BLaER1 (cell line): ENCODE data around the gene RMI2.

Experiments used
- H3K27ac ChIP-seq: shearing (Covaris generic); formaldehyde crosslinking; 2 replicates; pipeline ENCODE4 v1.8.1; 2022
- H3K27me3 ChIP-seq: shearing (Covaris generic); formaldehyde crosslinking; 2 replicates; pipeline ENCODE4 v1.8.1; 2022
- H3K36me3 ChIP-seq: shearing (Covaris generic); formaldehyde crosslinking; 2 replicates; pipeline ENCODE4 v1.8.1; 2022
- H3K4me1 ChIP-seq: shearing (Covaris generic); formaldehyde crosslinking; 2 replicates; pipeline ENCODE4 v1.8.1; 2022
- H3K4me2 ChIP-seq: shearing (Covaris generic); formaldehyde crosslinking; 2 replicates; pipeline ENCODE4 v1.8.1; 2022
- H3K4me3 ChIP-seq: shearing (Covaris generic); formaldehyde crosslinking; 2 replicates; pipeline ENCODE4 v1.8.1; 2022
- H3K9ac ChIP-seq: shearing (Covaris generic); formaldehyde crosslinking; 2 replicates; pipeline ENCODE4 v1.8.1; 2022
- H3K9me3 ChIP-seq: shearing (Covaris generic); formaldehyde crosslinking; 2 replicates; pipeline ENCODE4 v1.8.1; 2022
- H4K20me1 ChIP-seq: shearing (Covaris generic); formaldehyde crosslinking; 2 replicates; pipeline ENCODE4 v1.8.1; 2022
- Cebpa-rat ChIP-seq: shearing (Covaris generic); IDR thresholded peaks from 2 replicates; pipeline ENCODE4 v1.8.1; 2022

The RMI2 gene

DNA sequence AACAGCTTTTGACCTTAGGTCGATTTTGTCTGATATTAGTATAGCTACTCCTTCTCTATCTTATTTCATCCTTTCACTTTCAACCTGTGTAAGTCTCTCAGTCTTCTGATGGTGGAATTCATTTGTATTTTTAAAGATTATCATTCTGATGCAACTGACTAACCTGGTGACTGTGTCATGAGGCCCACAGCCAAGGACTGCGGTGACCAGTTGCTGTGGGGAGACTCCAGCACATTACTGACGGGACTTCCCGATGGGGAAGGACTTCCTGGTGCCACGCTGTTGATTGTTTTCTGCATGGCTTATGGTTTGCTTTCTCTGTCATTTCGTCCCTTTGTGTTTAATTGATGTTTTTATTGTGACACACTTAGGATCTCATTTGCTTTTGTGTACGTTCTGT, 34.2 kb downstream of the RMI2 start:
- Histone ChIP-seq H3K4me3 (no peak overlapping the region), H3K4me1 (0 out of 2 replicates have a peak, but pooled peaks cover 5% of the 10 kb centered on the region), H3K36me3 (no peaks in the 10 kb centered on the region; the same call in 1 of the 2 replicates), H3K9me3 (no peaks in the 10 kb centered on the region), H4K20me1 (no peaks in the 10 kb centered on the region), H3K9ac (no peak overlapping the region), H3K27me3 (no peaks in the 10 kb centered on the region), H3K4me2 (no peak overlapping the region), H3K27ac (no peak overlapping the region)
- no peak for TF ChIP-seq Cebpa-rat

DNA sequence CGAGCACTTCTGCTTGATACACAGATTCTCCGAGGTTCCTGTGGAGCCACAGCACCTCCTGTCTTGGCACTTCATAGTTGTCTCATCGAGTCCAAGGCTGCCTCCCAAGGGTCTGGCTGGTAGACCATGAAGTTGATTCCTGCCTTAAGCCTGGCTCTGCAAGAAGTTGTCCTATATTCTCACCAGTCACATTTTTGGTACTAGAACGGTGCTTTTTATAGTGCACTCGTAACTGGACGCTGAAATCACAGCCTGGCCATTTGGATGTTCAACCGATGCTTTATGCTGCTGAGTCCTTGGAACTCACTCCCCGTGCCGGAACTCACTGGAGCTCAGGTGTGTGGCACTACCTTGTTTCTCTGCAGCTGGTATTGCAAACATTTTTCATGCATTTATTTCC, 35.6 kb downstream of the RMI2 start:
- Histone ChIP-seq H3K27ac (no peak overlapping the region), H3K4me3 (no peak overlapping the region), H3K9me3 (no peaks in the 10 kb centered on the region), H3K27me3 (no peaks in the 10 kb centered on the region), H4K20me1 (no peaks in the 10 kb centered on the region), H3K4me2 (no peak overlapping the region), H3K36me3 (no peaks in the 10 kb centered on the region; the same call in 1 of the 2 replicates), H3K4me1 (0 out of 2 replicates have a peak, but pooled peaks cover 5% of the 10 kb centered on the region), H3K9ac (no peak overlapping the region)
- no peak for TF ChIP-seq Cebpa-rat

DNA sequence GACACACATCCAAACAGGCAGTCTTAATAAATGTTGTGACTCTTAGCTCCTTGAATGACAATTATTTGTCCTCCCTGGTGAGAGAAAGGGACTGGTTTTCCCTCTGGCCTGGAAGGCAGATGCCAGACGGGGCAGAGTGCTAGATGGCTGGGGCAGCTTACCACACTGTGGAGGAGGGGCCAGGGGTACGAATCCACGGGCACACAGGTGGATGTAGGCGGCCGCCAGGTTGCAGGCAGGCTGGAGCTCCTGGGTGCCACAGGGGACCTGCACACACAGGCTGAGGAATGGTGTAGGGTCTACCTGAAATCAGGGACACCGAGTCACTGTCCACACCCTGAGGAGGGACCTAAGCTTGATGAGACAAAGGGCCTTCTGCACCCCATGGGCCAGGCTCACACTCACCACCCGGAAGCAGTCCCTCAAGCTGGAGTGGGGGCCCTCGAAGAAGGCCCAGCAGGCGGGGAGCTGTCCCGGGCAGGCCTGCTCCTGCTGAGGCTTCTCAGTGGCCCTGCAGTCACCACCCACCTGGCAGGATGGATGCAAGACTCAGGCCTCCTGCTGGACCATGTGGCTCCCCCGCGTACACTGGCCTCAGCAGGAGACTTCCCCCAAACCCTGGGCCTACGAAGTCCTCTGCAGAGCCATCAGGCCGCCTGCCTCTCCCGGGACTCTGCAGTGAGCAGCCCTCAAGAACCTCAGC, 38.4 kb downstream of the RMI2 start:
- Histone ChIP-seq H3K27me3 (no peaks in the 10 kb centered on the region), H3K27ac (no peak overlapping the region), H3K36me3 (no peaks in the 10 kb centered on the region; the same call in 1 of the 2 replicates), H3K9ac (no peak overlapping the region), H3K4me1 (0 out of 2 replicates have a peak, but pooled peaks cover 11% of the 10 kb centered on the region), H3K4me3 (no peak overlapping the region), H3K4me2 (no peak overlapping the region), H4K20me1 (no peaks in the 10 kb centered on the region), H3K9me3 (no peaks in the 10 kb centered on the region)
- TF ChIP-seq Cebpa-rat = no peak

DNA sequence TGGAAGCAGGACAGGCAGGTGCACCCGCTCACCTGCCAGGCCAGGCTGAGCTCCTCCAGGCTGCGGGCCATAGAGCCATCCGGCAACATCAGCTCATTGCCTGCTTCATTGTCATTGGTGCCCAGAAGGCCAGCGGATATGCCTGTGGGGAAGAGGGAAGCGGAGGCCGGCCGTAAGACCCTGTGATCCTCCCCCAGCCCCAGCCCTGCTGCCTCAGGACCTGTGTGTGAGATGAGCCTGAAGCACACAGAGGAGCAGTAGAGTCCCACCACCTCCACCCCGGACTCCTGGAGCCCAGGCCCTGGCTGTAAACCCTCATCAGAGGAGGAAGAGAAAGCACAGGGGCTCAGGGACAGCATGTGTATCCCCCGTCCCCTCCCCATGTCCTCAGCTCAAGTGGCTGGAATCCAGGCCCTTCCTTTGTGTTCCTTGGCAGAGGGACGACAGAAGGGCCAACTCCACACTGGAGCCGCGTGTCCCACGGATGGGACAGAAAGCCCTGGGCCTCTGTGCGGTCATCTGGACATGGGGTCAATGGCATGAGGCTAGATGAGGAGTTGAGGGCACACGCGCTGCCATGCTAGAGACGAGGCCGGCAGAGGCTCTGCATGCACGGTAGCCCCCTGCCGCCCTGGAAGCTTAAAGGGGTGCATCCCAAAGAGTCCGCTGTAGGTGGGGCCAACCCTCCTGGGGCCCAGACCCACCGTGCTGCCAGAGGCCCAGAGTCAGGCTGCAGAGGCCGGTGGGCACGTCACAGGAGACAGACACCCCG, 39.1 kb downstream of the RMI2 start:
- Histone ChIP-seq H3K4me1 (0 out of 2 replicates have a peak, but pooled peaks cover 11% of the 10 kb centered on the region), H3K36me3 (no peaks in the 10 kb centered on the region; the same call in 1 of the 2 replicates), H3K27ac (no peak overlapping the region), H3K4me2 (no peak overlapping the region), H3K4me3 (no peak overlapping the region), H4K20me1 (no peaks in the 10 kb centered on the region), H3K9me3 (no peaks in the 10 kb centered on the region), H3K27me3 (no peaks in the 10 kb centered on the region), H3K9ac (no peak overlapping the region)
- TF ChIP-seq Cebpa-rat = no peak

DNA sequence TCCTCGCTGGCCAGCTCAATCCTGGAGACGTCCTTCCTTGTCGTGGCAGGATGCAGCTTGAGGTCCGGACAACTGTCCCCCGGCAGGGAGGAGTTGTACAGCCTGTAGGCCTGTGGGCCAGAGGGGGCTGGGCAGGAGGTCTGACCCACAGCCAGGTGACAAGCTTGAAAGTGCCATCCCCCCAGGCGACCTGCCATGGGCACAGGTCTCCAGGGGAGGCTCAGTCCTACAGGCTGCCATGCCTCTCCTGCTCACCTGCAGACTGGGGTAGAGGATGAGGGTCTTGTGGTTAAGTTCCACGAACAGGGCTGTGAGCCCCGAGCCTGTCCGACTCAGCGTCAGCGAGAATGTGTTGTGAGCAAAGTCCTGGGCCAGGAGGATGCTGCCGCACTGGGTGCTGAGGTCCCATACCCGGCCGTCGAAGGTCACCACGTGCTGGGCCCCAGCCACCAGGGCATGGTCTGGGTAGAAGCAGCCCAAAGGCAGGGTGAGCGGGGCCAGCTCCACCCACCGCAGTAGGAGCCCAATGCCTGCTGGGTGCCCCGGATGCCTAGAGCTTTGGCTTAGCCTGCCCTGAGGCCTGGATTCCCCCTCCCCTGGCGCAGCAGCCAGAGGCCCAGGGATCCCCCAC, 39.8 kb downstream of the RMI2 start:
- Histone ChIP-seq H3K27me3 (no peaks in the 10 kb centered on the region), H3K9me3 (no peaks in the 10 kb centered on the region), H3K36me3 (no peaks in the 10 kb centered on the region; the same call in 1 of the 2 replicates), H3K9ac (no peak overlapping the region), H3K4me1 (0 out of 2 replicates have a peak, but pooled peaks cover 6% of the 10 kb centered on the region), H3K4me3 (no peak overlapping the region), H3K27ac (no peak overlapping the region), H4K20me1 (no peaks in the 10 kb centered on the region), H3K4me2 (no peak overlapping the region)
- no peak for TF ChIP-seq Cebpa-rat

DNA sequence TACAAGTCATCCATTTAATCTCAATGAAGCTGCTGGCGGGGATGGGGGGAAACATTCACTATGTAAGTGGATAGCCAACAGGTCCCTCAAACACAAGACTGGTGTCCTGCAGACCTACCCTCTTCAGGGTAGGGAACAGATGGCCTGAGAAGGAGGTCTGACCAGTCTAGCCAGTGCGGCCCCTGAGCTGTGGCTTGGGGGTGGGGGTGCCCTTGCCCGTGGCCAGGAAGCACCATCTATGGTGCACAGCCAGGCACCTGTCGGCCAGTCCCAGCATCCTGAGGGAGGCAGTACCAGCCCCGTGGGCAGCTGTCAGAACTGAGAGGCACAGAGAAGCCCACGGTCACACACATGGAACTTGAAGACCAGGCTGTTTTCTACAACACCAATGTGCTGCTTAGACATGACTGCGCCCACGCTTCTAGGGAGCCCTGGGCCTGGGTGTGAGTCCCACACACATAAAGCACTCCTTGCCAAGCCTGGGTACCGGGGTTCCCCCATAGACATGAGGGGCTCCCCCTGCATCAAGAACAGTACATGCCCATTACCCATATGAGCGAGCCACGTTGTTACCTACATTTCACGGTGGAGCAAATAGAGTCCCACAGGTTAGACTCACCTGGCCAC, 40.9 kb downstream of the RMI2 start:
- Histone ChIP-seq H3K4me1 (0 out of 2 replicates have a peak, but pooled peaks cover 6% of the 10 kb centered on the region), H3K4me2 (no peak overlapping the region), H3K36me3 (no peaks in the 10 kb centered on the region; the same call in 1 of the 2 replicates), H4K20me1 (no peaks in the 10 kb centered on the region), H3K27ac (no peak overlapping the region), H3K27me3 (no peaks in the 10 kb centered on the region), H3K9me3 (no peaks in the 10 kb centered on the region), H3K9ac (no peak overlapping the region), H3K4me3 (no peak overlapping the region)
- TF ChIP-seq Cebpa-rat = no peak

DNA sequence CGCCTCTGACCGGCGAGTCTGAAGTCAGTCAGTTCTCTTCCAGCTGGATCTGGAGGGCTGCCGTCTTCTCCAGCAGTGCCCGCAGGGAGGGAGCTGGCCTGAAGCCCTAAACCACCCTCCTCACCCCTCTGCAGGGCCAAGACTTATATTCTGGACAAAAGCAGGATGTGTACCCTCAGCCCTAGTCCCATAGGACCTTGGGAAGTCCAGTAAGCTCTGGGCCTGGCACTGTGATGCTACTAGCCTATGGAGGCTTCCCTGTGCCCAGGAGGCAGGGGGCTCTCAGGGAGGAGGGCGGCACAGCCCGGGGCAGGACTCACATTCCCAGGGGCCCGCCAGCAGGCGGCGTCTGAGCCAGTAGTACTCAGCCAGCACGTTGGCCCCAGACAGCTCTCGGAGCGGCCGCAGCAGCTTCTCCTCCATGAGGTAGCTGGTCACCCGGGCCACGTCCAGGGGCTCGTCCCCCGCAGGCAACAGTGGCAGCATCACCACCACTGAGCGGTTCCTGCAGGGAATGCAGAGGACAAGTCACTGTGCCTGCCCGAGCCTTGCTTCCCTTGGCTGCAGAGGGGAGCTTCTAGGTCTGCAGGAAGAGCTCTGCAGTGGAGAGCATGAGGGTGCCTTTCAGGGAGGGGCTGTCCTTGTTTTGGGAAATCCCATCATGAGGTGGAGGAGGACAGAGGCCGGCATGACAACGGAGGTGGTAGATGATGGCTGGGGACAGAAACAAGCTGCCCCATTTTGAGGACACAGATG, 41.7 kb downstream of the RMI2 start:
- Histone ChIP-seq H3K4me1 (0 out of 2 replicates have a peak, but pooled peaks cover 6% of the 10 kb centered on the region), H3K36me3 (no peaks in the 10 kb centered on the region; the same call in 1 of the 2 replicates), H3K4me3 (no peak overlapping the region), H3K9me3 (no peaks in the 10 kb centered on the region), H3K4me2 (no peak overlapping the region), H4K20me1 (no peaks in the 10 kb centered on the region), H3K27ac (no peak overlapping the region), H3K27me3 (no peaks in the 10 kb centered on the region), H3K9ac (no peak overlapping the region)
- TF ChIP-seq Cebpa-rat = no peak

DNA sequence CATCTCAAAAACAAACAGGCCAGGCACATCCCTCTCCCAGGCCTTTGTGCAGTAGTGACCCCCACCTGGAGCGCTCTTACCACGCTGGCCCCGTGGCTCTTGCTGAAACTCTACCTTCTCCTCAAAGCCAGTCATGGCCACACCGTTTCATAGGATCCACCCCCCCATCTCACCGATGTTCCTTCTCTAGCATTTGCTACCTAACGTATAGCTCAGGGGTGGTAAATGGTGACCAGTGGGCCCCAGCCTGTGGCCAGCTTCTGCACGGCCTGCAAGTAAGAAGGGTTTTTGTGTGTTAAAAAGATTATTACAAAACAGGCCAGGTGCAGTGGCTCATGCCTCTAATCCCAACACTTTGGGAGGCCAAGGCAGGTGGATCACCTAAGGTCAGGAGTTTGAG, 43.8 kb downstream of the RMI2 start:
- Histone ChIP-seq H3K9ac (no peak overlapping the region), H4K20me1 (no peaks in the 10 kb centered on the region), H3K4me1 (0 out of 2 replicates have a peak, but pooled peaks cover 6% of the 10 kb centered on the region), H3K36me3 (no peaks in the 10 kb centered on the region), H3K9me3 (no peaks in the 10 kb centered on the region), H3K27ac (no peak overlapping the region), H3K4me2 (no peak overlapping the region), H3K4me3 (no peak overlapping the region), H3K27me3 (no peaks in the 10 kb centered on the region)
- no peak for TF ChIP-seq Cebpa-rat
